SK-N-SH treated with all-trans-retinoic acid at 6 μM for 48 hours (cell line): ENCODE data around the gene KCNT2.

Source experiments
- ATAC-seq: fragments of 200-7000 bp; cut with Tn5 transposase; 3 replicates; pipeline ENCODE4 v1.9.1; 2020; ENCODE audit warnings: mild to moderate bottlenecking, moderate library complexity
- ARNTL ChIP-seq: fragments of 450-650 bp; formaldehyde crosslinking; IDR thresholded peaks from 2 replicates; pipeline ENCODE4 v1.5.0; 2020; ENCODE audit warnings: low read depth, mild to moderate bottlenecking, moderate library complexity, borderline replicate concordance
- BACH2 ChIP-seq: fragments of 250-450 bp; sonication (Bioruptor Pico); IDR thresholded peaks from 2 replicates; pipeline ENCODE4 v1.9.0; 2021; ENCODE audit warnings: mild to moderate bottlenecking, borderline replicate concordance
- CREB5 ChIP-seq: fragments of 250-450 bp; sonication (Bioruptor Pico); IDR thresholded peaks from 2 replicates; pipeline ENCODE4 v1.5.1; 2020; ENCODE audit warnings: low read depth, mild to moderate bottlenecking, moderate library complexity
- CSDC2 ChIP-seq: fragments of 250-450 bp; sonication (Bioruptor Pico); IDR thresholded peaks from 2 replicates; pipeline ENCODE4 v1.5.0; 2020; ENCODE audit warnings: mild to moderate bottlenecking, moderate library complexity
- CSRNP3 ChIP-seq: fragments of 250-450 bp; sonication (Bioruptor Pico); IDR thresholded peaks from 2 replicates; pipeline ENCODE4 v1.5.1; 2021; ENCODE audit warnings: mild to moderate bottlenecking, moderate library complexity
- ESRRG ChIP-seq: fragments of 250-450 bp; sonication (Bioruptor Pico); IDR thresholded peaks from 2 replicates; pipeline ENCODE4 v1.6.1; 2021; ENCODE audit warnings: mild to moderate bottlenecking
- GLIS3 ChIP-seq: fragments of 250-450 bp; sonication (Bioruptor Pico); IDR thresholded peaks from 2 replicates; pipeline ENCODE4 v1.5.0; 2020; ENCODE audit warnings: mild to moderate bottlenecking, moderate library complexity
- ISL1 ChIP-seq: fragments of 250-450 bp; sonication (Bioruptor Pico); IDR thresholded peaks from 2 replicates; pipeline ENCODE4 v2.1.2; 2022; ENCODE audit warnings: mild to moderate bottlenecking, moderate library complexity
- OSR1 ChIP-seq: fragments of 250-450 bp; sonication (Bioruptor Pico); IDR thresholded peaks from 2 replicates; pipeline ENCODE4 v1.8.0; 2022; ENCODE audit warnings: moderate library complexity, mild to moderate bottlenecking, inconsistent platforms
- PATZ1 ChIP-seq: fragments of 250-450 bp; sonication (Bioruptor Pico); IDR thresholded peaks from 2 replicates; pipeline ENCODE4 v1.8.0; 2020; ENCODE audit warnings: mild to moderate bottlenecking, moderate library complexity, borderline replicate concordance
- POU6F1 ChIP-seq: fragments of 250-450 bp; sonication (Bioruptor Pico); IDR thresholded peaks from 2 replicates; pipeline ENCODE4 v1.8.0; 2021; ENCODE audit warnings: low read depth, mild to moderate bottlenecking, moderate library complexity, borderline replicate concordance
- PPARA ChIP-seq: fragments of 250-450 bp; sonication (Bioruptor Pico); IDR thresholded peaks from 2 replicates; pipeline ENCODE4 v1.5.0; 2020; ENCODE audit warnings: mild to moderate bottlenecking, borderline replicate concordance
- RARB ChIP-seq: fragments of 250-450 bp; sonication (Bioruptor Pico); IDR thresholded peaks from 2 replicates; pipeline ENCODE4 v1.8.0; 2021; ENCODE audit warnings: mild to moderate bottlenecking, moderate library complexity
- TSHZ2 ChIP-seq: fragments of 250-450 bp; sonication (Bioruptor Pico); IDR thresholded peaks from 2 replicates; pipeline ENCODE4 v1.5.0; 2020; ENCODE audit warnings: mild to moderate bottlenecking, moderate library complexity
- ZC3H10 ChIP-seq: fragments of 250-450 bp; sonication (Bioruptor Pico); IDR thresholded peaks from 2 replicates; pipeline ENCODE4 v1.5.1; 2021; ENCODE audit warnings: mild to moderate bottlenecking, moderate library complexity
- ZFP3 ChIP-seq: fragments of 250-450 bp; sonication (Bioruptor Pico); IDR thresholded peaks from 2 replicates; pipeline ENCODE4 v1.5.0; 2020; ENCODE audit warnings: mild to moderate bottlenecking, moderate library complexity
- ZFP30 ChIP-seq: fragments of 450-650 bp; formaldehyde crosslinking; IDR thresholded peaks from 2 replicates; pipeline ENCODE4 v1.5.0; 2022; ENCODE audit warnings: mild to moderate bottlenecking, moderate library complexity
- ZNF70 ChIP-seq: fragments of 450-650 bp; formaldehyde crosslinking; IDR thresholded peaks from 2 replicates; pipeline ENCODE4 v1.5.0; 2020; ENCODE audit warnings: mild to moderate bottlenecking, moderate library complexity
- ZNF8 ChIP-seq: fragments of 450-650 bp; formaldehyde crosslinking; IDR thresholded peaks from 2 replicates; pipeline ENCODE4 v1.5.0; 2020; ENCODE audit warnings: mild to moderate bottlenecking, moderate library complexity

Gene KCNT2

GRCh38 chr1:196385109-196385508, 223.1 kb downstream of the KCNT2 start:
- TF ChIP-seq ZFP30 (no peak), RARB (CRISPR knock-in tag) (no peak), OSR1 (CRISPR knock-in tag) (no peak), ZNF8 (no peak), TSHZ2 (no peak), POU6F1 (no peak), ARNTL (no peak), ZNF70 (CRISPR knock-in tag) (no peak), CREB5 (no peak), ISL1 (CRISPR knock-in tag) (no peak), ZC3H10 (CRISPR knock-in tag) (no peak), CSDC2 (CRISPR knock-in tag) (no peak), GLIS3 (no peak), ZFP3 (CRISPR knock-in tag) (no peak), BACH2 (CRISPR knock-in tag) (no peak), CSRNP3 (CRISPR knock-in tag) (no peak), PPARA (CRISPR knock-in tag) (no peak), ESRRG (no peak)
- TF ChIP-seq, all 23 proteins: peak for 0
- no peak for ATAC-seq

GRCh38 chr1:196382383-196382782, 225.9 kb downstream of the KCNT2 start:
- no peak for TF ChIP-seq ZNF8
- no peak for TF ChIP-seq ZC3H10 (CRISPR knock-in tag)
- no peak for TF ChIP-seq TSHZ2
- TF ChIP-seq ESRRG = no peak
- TF ChIP-seq POU6F1 = no peak
- no peak for TF ChIP-seq ISL1 (CRISPR knock-in tag)
- TF ChIP-seq ARNTL = no peak
- no peak for TF ChIP-seq PATZ1 (CRISPR knock-in tag)
- no peak for TF ChIP-seq ZFP3 (CRISPR knock-in tag)
- TF ChIP-seq RARB (CRISPR knock-in tag) = no peak
- no peak for TF ChIP-seq CREB5
- TF ChIP-seq BACH2 (CRISPR knock-in tag) = no peak
- no peak for ATAC-seq
